ENCODE data around the gene RBM20. TPM values are rescaled to one million over a fixed set of nuclear protein-coding genes. Genes with fewer than 3 reads are reported as not detected.
"Not testable (repeated sequence)": the region's sequence is repeated elsewhere in the genome, so short reads cannot be mapped to it uniquely, and the experiment has no call there.

The RBM20 gene
- total RNA-seq (2014; rRNA removed; shearing (Covaris generic)) = 0.06 and 9.4 TPM in 2 replicates

GRCh38 chr10:110643653-110644597 is at the start of gene RBM20:
RBM20 (plus strand) TSS chr10:110644336; CDS start chr10:110644455, 119 bp downstream.
- DNase-seq (ENCODE audit: low read depth) = peak; percentile 17

- no peak for DNase-seq (ENCODE audit: low read depth)
Observed at GRCh38 chr10:110597476-110597875, 46.7 kb upstream of the RBM20 start.

DNA sequence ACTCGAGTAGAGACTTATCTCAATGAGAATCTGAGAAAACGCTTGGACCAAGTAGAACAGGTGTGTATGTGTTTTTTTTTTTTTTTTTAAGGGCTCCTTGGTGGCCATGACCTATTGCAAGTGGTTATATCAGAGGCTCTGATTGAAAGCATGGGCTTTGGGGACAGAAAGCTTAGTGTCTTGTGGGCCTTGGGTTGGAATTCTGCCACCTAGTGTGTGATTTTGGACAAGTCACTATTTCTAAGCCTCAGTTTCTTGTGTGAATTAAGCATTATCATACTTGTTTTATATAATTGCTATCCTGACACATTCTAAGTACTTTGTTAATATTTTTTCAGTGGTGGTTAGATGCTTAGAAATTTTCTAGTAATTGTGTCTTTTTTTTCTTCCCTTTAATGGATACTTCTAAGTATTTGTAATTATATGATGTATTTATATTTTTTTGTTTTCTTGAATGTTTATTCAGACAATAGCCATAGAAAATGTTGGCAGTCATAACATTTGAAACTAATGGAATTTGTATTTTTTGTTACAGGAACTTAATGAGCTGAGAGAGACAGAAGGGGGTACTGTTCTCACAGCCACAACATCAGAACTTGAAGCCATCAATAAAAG is 43.5 kb upstream of the RBM20 start:
- peak; percentile 35 for DNase-seq (ENCODE audit: low read depth)

DNA sequence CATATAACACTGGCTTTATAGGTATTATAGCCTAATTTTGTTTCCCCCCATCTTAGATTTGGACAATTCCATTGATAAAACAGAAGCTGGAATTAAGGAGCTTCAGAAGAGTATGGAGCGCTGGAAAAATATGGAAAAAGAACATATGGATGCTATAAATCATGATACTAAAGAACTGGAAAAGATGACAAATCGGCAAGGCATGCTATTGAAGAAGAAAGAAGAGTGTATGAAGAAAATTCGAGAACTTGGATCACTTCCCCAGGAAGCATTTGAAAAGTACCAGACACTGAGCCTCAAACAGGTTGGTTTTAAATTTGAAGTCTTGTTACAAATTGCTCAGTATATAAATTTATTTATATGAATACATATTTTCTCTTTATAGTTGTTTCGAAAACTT is 42.6 kb upstream of the RBM20 start:
- DNase-seq (ENCODE audit: low read depth) = no peak

DNA sequence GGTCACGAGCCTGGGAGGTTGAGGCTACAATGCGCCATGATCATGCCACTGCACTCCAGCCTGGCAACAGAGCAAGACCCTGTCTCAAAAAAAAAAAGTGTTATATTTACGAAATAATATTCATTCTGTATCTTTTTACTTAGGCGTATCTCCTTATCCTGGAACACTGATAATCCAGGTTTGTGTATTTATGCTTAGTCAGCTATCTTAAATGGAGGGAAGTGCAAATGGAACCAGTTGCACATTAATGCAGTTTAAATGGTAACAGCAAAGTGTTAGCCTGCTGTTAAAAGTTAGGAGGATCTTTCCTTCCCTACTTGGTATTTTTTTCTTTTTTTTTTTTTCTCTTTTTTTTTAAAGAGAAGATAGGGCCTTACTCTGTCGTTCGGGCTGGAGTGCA is 36.0 kb upstream of the RBM20 start:
- DNase-seq (ENCODE audit: low read depth) = no peak

DNA sequence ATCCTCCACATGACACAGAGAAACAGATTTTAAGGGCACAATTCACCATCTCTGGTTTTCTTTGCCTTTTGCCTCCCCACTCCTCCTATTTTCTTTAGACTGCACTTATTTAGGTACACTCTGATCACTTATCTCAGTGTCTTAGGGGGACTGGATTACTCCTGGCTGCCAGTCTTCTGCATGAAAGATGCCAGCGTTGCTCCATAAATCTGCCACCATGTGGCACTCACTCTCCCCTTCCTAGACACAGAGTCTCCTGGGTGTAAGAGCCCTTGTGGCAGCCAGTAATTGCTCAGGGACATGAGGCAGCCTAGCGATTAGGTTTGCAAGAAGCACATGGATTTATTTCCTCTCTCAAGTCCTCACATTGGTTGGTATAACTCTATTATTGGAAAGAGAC is 34.5 kb upstream of the RBM20 start:
- no peak for DNase-seq (ENCODE audit: low read depth)

DNA sequence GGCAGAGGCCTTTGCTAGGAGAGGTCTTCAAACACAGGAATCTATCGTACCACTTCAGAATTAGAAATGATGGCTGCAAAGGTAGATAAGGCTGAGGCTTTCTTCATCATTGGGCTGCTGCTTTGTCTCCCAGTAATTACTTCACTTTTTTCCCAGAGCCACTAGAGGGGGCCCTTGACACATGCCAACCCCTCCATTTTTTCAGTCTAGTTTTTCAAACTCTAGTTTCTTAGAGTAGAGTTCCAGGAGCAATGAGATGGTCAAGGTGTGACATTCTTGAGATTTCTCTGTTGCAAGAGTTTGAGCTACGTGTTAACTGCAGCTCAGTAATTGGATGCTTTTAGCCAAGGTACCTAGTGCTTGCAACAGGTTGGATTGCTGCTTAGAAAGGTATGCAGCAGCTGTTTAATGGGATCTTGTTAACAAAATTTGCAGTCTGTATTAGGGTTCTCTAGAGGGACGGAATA is 33.8 kb upstream of the RBM20 start:
- peak; percentile 41 for DNase-seq (ENCODE audit: low read depth)

DNA sequence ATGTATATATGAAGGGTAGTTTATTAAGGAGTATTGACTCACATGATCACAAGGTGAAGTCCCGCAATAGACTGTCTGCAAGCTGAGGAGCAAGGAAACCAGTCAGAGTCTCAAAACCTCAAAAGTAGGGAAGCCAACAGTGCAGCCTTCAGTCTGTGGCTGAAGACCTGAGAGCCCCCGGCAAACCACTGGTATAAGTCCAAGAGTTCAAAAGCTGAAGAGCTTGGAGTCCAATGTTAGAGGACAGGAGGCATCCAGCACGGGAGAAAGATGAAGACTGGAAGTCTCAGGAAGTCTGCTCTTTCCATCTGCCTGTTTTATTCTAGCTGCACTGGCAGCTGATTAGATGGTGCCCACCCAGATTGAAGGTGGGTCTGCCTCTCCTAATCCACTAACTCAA is 33.4 kb upstream of the RBM20 start:
- DNase-seq (ENCODE audit: low read depth) = not testable (repeated sequence)

DNA sequence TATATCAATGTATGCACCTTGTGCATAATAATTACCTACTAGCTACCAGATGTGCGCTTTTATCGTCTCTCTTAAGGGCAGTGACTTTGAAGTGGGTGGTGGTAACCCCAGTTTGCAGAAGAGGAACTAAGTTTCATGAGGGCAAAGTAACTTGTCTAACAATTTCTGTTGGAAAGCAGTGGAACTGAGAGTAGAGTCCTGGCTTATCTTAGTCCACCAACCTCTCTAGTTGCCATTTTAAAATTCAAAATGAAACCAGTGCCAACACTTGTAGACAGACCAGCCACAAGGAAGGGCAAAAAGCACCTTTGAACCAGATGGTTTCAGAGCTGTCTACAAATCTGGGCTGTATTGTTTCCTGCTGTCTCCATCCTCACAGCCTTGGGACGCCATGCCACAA is 32.0 kb upstream of the RBM20 start:
- DNase-seq (ENCODE audit: low read depth) = no peak

DNA sequence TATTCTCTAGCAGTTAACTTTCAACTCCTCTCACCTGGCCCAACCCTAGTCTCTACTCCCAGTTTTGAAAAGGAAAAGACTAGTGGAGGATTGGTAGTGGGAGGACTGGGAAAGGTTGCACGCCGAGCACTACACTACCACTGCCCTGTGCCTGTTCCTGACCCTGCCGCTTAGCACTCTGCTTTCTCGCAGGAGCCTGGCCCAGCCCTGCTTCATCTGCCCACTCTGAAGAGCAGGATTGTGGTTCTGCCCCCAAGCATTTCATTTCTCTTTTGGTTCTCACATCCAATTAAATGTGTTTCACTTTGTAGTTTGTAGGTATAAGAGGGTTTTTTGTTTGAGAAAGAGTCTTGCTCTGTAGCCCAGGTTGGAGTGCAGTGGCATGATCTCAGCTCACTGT is 31.5 kb upstream of the RBM20 start:
- no peak for DNase-seq (ENCODE audit: low read depth)

GRCh38 chr10:110613341-110613995 is 30.7 kb upstream of the RBM20 start:
- DNase-seq (ENCODE audit: low read depth) = no peak

DNA sequence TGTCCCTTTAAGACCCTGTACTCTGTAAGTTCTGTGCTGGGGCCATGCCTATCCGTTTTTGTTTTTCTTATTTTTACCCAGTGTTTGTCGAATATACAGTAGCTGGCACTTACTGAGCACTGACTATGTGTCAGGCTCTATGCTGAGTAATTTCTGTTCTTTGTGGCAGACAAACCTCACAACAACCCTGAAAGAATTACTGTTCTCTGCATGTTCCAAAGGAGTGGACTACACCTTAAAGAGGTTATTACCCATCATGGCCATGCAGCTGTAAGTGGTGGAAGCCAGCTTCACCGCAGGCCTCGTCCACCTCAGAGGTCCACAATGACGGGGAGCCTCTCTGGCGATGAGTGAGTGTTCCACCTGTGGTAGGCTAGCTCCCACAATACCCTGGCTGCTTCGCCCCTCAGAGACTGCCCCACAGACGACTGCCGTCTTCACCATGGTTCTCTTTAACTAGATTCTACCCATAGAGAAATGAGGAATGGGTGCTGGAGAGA is 30.1 kb upstream of the RBM20 start:
- DNase-seq (ENCODE audit: low read depth) = no peak

DNA sequence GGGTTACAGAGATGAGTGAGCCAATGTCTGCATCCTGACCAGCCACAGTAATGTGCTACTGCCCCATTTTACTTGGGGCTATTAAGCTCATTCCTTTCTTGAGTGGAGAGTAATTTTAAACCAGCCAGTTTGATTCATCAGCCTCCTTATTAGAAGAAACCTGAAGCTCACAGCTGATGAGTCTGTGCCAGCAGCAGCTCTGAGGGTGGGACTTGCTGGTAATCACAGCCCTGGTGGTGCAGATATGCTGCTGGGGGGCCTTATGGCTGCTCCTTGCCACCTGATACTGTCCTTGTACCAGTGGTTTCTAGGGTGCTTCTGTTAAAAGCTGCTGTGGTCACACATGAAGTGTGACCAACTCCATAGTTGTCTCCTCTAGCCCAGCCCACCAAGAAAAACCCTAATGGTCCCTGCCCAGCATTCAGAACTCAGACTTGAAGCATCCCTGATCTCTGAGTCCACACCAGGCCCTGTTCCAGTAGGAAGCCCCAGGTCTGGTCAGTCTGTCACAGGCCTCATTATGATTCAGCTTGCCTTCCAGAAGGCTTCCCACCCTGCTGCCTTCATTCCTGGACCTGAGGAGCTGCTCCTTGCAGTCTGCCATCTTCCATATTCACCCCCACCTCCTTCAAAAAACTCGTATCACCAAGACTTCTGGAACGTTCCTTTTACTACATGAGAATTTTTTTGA is 28.9 kb upstream of the RBM20 start:
- DNase-seq (ENCODE audit: low read depth) = no peak

GRCh38 chr10:110616493-110617033 is 27.6 kb upstream of the RBM20 start:
- DNase-seq (ENCODE audit: low read depth) = no peak

DNA sequence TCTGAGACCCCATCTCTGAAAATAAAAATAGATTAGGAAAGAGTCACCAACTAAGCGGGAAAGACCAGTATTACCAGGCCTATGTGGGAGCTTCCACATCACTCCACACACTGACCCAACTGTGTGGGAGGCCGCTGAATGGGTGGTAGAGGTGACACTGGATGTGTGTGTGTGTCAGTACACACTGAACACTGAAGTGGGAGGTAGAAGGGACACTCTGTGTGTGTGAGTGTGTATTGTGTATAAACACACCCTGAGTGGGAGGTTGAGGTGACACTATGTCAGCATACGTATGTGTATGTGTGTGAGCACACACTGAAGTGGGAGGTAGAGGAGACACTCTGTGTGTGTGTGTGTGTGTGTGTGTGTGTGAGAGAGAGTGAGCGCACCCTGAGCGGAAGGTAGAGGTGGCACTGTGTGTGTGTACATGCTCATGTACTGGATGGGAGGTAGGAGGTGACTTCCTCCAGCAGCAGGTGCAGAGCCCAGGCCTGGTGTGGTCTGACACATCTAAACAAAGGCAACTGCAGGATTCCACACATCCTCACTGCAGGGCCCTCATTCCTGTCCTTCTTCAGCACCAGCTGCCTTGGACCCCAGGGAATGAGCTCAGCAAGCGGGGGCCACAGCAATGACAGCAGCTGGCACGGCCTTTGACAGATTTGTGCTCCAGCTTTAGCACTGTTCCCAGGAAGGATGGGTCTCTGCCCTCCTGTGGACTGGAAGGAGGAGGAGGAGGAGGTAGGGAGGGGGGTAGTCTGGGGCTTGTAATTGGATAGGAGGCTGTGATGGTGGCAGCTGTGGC is 26.5 kb upstream of the RBM20 start:
- DNase-seq (ENCODE audit: low read depth) = no peak

DNA sequence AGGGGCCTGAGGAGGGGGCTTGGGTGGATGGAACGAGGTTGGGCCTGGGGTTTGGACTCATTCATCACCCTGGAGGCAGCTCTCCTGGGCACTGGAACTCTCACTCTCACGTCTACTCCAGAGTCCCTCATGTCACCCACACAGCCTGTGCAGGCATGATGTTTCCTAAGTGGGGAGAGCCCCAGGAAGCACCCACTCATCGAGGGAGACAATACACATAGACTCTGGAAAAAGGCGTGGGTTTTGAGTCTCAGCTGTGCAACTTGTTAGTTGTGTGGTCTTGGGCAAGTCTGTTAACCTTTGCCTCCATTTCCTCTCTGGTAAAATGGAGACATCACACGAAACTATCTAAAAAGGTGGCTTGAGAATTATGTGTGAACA is 25.9 kb upstream of the RBM20 start:
- no peak for DNase-seq (ENCODE audit: low read depth)

- no peak for DNase-seq (ENCODE audit: low read depth)
Observed at GRCh38 chr10:110619514-110620397, 24.4 kb upstream of the RBM20 start.

- DNase-seq (ENCODE audit: low read depth) = no peak
Observed at GRCh38 chr10:110620398-110620719, 23.8 kb upstream of the RBM20 start.

GRCh38 chr10:110623316-110623715 is 20.8 kb upstream of the RBM20 start:
- DNase-seq (ENCODE audit: low read depth) = not testable (repeated sequence)
